HS-27A (cell line): ENCODE measurements around the gene FRK.
"Not testable (repeated sequence)": the region's sequence is repeated elsewhere in the genome, so short reads cannot be mapped to it uniquely, and the experiment has no call there.

Source experiments
- DNase-seq: peaks from one replicate; pipeline ENCODE4 v3.0.0-alpha.2; 2012; ENCODE audit warnings: low read depth, missing footprints

The FRK gene

DNA sequence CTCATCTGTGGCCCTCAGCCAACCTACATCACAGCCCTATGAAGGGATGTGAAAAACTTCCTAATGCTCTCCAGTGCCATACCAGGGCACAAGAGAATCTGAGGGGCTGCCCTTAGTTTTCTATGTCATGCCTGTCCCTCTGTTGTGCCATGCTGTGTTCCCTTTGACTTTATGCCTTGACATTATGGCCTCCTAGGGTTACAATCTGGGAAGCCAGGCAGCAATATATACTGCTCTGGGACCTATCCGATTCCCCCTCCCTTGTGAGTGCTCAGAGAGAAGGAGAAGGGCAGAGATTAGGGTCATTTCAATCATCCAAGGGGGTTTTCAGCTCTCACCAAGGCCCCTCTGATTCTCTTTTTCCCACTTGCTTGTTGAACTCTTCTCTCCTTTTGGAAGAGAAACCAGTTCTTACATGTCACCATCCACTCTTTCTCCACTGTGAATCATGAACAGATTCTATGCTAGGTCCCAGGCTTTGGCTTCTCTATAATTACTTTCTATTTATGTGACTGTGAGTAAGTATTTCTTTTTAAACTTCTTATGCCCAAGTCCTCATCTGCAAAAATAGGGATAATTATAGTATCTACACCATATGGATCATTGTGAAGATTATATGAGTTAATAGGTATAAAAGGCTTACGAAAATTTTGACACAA lies 14.2 kb upstream of the FRK start:
- DNase-seq, result no peak

DNA sequence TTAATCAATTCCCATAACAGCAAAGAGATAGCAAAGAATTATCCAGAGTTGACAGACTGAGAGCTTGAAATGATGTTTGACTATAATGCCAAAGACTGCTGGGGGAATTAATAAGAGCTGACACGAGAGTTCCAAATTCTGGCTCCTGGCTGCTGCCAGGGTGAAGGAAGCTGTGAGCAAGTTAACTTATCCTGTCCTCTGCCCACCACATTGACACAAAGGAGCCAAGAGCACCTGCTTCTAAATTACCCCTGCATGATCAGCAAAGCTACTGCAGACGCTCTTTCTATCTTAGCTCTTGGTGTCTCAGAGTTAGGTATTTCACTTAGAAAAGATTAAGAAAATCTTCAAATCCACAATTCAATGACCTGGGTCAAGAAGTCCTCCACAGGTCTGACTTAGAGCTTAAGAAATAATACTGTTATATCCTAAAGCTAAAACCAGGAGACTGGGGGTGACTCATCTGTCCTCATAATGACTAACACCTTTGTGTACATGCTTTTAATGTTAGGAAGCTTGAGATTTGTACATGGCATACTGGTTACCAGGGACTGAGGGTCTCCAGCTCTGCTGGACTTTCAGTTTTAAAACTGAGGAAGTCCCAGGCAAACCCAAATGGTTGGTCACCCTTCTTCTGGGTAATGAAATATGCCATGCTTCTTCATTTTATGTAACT lies 13.2 kb upstream of the FRK start:
- no peak for DNase-seq

- DNase-seq, result no peak
These were observed 11.7 kb upstream of the FRK start for GRCh38 chr6:116072368-116072767.

GRCh38 chr6:116070616-116071389 lies 10.1 kb upstream of the FRK start:
- DNase-seq, result no peak

- DNase-seq, result no peak
These were observed 9.4 kb upstream of the FRK start for GRCh38 chr6:116070101-116070500.

DNA sequence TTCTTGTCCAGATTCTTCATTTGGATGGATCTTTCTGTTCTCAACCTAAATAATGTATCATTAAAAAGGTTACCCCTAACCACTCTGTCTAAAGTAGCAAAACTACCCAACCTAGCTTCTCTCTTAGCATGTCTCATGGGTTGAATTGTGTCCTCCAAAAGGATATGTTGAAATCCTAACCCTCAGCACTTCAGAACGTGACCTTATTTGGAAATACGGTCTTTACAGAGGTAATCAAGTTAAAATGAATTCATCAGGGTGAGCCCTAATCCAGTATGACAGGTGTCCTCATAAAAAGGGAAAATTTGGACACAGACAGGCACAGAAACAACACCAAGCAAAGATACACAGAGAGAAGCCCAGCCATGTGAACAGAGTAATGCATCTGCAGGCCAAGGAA lies 6.1 kb upstream of the FRK start:
- DNase-seq, result no peak

- DNase-seq, result no peak
These were observed 4.0 kb upstream of the FRK start for GRCh38 chr6:116064666-116065065.

- DNase-seq, result no peak
These were observed 1.8 kb upstream of the FRK start for GRCh38 chr6:116062496-116062895.

GRCh38 chr6:116059713-116060571 lies 749 bp downstream of the FRK start:
- no peak for DNase-seq

GRCh38 chr6:116057766-116058165 lies 2.9 kb downstream of the FRK start:
- DNase-seq, result no peak

- DNase-seq, result no peak
These were observed 5.2 kb downstream of the FRK start for GRCh38 chr6:116055513-116055912.

DNA sequence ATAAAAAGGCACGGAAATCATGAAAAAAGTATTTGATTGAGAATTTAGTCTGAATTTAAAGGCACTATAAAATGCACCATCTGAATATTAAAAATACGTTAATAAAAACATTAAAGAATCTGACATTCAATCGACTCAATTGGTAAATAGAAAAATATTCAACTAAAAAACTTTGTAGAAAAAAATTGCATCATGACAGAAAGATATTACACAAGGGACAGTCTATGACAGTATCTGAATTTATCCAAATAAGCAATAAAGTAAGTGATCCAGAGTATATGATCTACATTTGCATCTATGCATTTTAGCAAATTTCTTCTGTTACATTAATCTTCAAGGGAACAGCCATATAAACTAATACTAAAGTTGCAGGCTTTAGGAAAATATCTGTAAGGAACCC lies 9.4 kb downstream of the FRK start:
- no peak for DNase-seq

GRCh38 chr6:116050737-116051136 lies 10.0 kb downstream of the FRK start:
- DNase-seq, result no peak

GRCh38 chr6:116049321-116049720 lies 11.4 kb downstream of the FRK start:
- DNase-seq, result no peak

DNA sequence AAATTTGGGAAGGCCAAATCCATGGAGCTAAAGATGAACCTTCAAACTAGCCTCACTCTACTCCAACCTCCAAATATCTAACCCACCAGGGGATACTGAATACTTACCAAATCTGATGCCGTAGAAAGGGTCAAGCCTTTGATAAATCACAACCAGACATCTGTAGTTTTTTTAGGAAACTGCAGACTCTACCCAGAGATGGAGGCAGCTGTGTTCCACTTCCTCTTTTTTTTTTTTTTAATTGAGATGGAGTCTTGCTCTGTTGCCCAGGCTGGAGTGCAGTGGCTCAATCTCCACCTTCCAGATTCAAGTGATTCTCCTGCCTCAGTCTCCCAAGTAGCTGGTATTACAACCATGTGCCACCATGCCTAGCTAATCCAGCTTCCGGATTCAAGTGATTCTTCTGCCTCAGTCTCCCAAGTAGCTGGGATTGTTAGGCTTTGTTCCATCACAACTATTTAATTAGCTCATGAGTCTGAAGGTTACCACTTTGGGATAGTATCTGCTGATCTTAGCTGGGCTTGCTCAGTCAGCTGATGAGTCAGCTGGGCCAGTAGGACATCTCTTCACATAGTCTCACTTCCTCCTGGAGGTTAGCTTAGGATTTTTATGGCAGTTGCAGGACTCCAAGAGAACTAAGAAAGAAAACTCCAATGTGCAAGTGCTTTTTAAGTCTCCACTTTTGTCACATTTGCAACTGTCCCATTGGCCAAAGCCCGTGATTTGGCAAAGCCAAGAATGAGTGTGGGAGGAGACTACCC lies 13.3 kb downstream of the FRK start:
- no peak for DNase-seq

DNA sequence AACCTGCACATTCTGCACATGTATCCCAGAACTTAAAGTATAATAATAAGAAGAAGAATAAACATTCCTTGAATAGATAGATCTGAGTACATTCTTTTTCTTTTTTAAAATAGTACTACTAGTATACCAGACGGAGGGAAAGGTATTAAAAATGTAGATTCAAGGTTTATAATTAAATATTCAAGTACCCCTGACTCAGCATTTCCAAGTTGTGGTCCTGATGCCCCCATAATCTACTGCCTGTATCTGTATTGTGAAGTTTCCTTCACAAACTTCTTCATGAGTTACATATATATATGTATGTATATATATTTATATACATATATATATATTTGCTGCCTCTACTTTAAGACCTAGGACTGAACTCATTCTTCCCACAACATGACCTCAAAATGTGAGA lies 14.0 kb downstream of the FRK start:
- no peak for DNase-seq

DNA sequence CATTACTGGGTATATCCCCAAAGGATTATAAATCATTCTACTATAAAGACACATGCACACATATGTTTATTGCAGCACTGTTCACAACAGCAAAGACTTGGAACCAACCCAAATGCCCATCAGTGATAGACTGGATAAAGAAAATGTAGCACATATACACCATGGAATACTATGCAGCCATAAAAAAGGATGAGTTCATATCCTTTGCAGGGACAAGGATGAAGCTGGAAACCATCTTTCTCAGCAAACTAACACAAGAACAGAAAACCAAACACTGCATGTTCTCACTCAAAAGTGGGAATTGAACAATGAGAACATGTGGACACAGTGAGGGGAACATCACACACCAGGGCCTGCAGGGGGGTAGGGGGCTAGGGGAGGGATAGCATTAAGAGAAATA lies 14.4 kb downstream of the FRK start:
- DNase-seq, result not testable (repeated sequence)

- DNase-seq, result no peak
These were observed 18.8 kb downstream of the FRK start for GRCh38 chr6:116041934-116042333.

- no peak for DNase-seq
These were observed 19.7 kb downstream of the FRK start for GRCh38 chr6:116040993-116041392.

GRCh38 chr6:116036885-116037284 lies 23.8 kb downstream of the FRK start:
- DNase-seq, result no peak

- DNase-seq, result no peak
These were observed 24.5 kb downstream of the FRK start for GRCh38 chr6:116036075-116036773.
